IMR-90 (cell line): ENCODE measurements around the gene RGS19. TPM values are rescaled to one million over a fixed set of nuclear protein-coding genes. Genes with fewer than 3 reads are reported as not detected.

Source experiments
- ATAC-seq: fragments of 200-7000 bp; cut with Tn5 transposase; 2 replicates; pipeline ENCODE4 v1.9.1; 2020; ENCODE audit warnings: low read depth, mild to moderate bottlenecking, moderate library complexity
- BruUV-seq: library from RNA; stranded (reverse); fragments of 400-500 nt; replicated peaks from 2 replicates; lab custom pipeline; 2021; lab: Mats Ljungman, UMichigan
- CTCF ChIA-PET: fragments of 300-600 bp; formaldehyde crosslinking; extraction: SDS; loops from one replicate; lab custom pipeline; 2021; ENCODE audit warnings: antibody characterized with exemption; lab: Yijun Ruan, JAX
- POLR2A ChIA-PET: fragments of 300-600 bp; sonication (Branson Sonifier 250); formaldehyde crosslinking; loops from one replicate; lab custom pipeline; 2022; ENCODE audit warnings: antibody characterized with exemption; ENCODE audit not compliant: unreplicated experiment; lab: Charles Lee
- DNase-seq: peaks from one replicate; pipeline ENCODE4 v3.0.0; 2013
- H2AFZ ChIP-seq: replicated peaks from 2 replicates; pipeline ENCODE3; 2013; ENCODE audit warnings: low read length, mild to moderate bottlenecking; ENCODE audit not compliant: poor library complexity
- H2AK5ac ChIP-seq: 2 replicates; pipeline ENCODE4 v1.6.1; 2013; ENCODE audit warnings: low read depth, low read length, inconsistent platforms
- H2AK9ac ChIP-seq: replicated peaks from 2 replicates; pipeline ENCODE3; 2013; ENCODE audit warnings: mild to moderate bottlenecking, low read depth, low read length, moderate library complexity; ENCODE audit not compliant: poor library complexity
- H2BK120ac ChIP-seq: 2 replicates; pipeline ENCODE4 v1.6.1; 2013; ENCODE audit warnings: low read depth, low read length, inconsistent platforms
- H2BK15ac ChIP-seq: 3 replicates; pipeline ENCODE4 v1.6.1; 2013; ENCODE audit warnings: low read depth, low read length, inconsistent platforms
- H2BK20ac ChIP-seq: 2 replicates; pipeline ENCODE4 v1.6.1; 2013; ENCODE audit warnings: low read depth, mild to moderate bottlenecking, inconsistent platforms, low read length, moderate library complexity
- H2BK5ac ChIP-seq: 2 replicates; pipeline ENCODE4 v1.6.1; 2013; ENCODE audit warnings: mild to moderate bottlenecking, low read depth, low read length, inconsistent platforms; ENCODE audit not compliant: poor library complexity, severe bottlenecking
- H3K14ac ChIP-seq: replicated peaks from 2 replicates; pipeline ENCODE4 v1.6.1; 2013; ENCODE audit warnings: low read depth, low read length, inconsistent platforms
- H3K18ac ChIP-seq: 2 replicates; pipeline ENCODE4 v1.6.1; 2013; ENCODE audit warnings: low read depth, low read length, control low read depth
- H3K23ac ChIP-seq: 2 replicates; pipeline ENCODE4 v1.6.1; 2013; ENCODE audit warnings: low read depth, low read length, inconsistent platforms
- H3K27ac ChIP-seq: 2 replicates; pipeline ENCODE4 v1.5.1; 2013; ENCODE audit warnings: mild to moderate bottlenecking, control low read depth, low read length; ENCODE audit not compliant: insufficient read depth
- H3K27me3 ChIP-seq: 2 replicates; pipeline ENCODE4 v1.6.1; 2013; ENCODE audit warnings: low read length; ENCODE audit not compliant: control insufficient read depth, insufficient read depth
- H3K36me3 ChIP-seq: 2 replicates; pipeline ENCODE4 v1.6.1; 2013; ENCODE audit warnings: low read length, mixed read lengths; ENCODE audit not compliant: control insufficient read depth, insufficient read depth
- H3K4ac ChIP-seq: 2 replicates; pipeline ENCODE4 v1.6.1; 2013; ENCODE audit warnings: low read depth, low read length, inconsistent platforms
- H3K4me1 ChIP-seq: 2 replicates; pipeline ENCODE4 v1.6.1; 2013; ENCODE audit warnings: low read length, mixed read lengths; ENCODE audit not compliant: control insufficient read depth, insufficient read depth
- H3K4me2 ChIP-seq: 2 replicates; pipeline ENCODE4 v1.6.1; 2013; ENCODE audit warnings: low read depth, mild to moderate bottlenecking, control low read depth, low read length, moderate library complexity
- H3K4me3 ChIP-seq: 2 replicates; pipeline ENCODE4 v1.5.1; 2013; ENCODE audit warnings: low read depth, mild to moderate bottlenecking, control low read depth, low read length, moderate library complexity; ENCODE audit not compliant: insufficient read depth
- H3K56ac ChIP-seq: 2 replicates; pipeline ENCODE4 v1.6.1; 2013; ENCODE audit warnings: low read length, inconsistent platforms; ENCODE audit not compliant: insufficient read depth; ENCODE audit errors: extremely low read depth
- H3K79me1 ChIP-seq, 2 experiments: 2 replicates each; pipeline ENCODE4 v1.6.1; 2013; ENCODE audit warnings: low read length in 2 of 2, inconsistent platforms in 1 of 2, low read depth in 1 of 2
- H3K9ac ChIP-seq: 2 replicates; pipeline ENCODE4 v1.6.1; 2013; ENCODE audit warnings: low read depth, low read length, control low read depth
- H3K9me1 ChIP-seq: 2 replicates; pipeline ENCODE4 v1.6.1; 2013; ENCODE audit warnings: low read length, inconsistent platforms; ENCODE audit not compliant: insufficient read depth
- H3K9me3 ChIP-seq: 2 replicates; pipeline ENCODE4 v1.6.1; 2013; ENCODE audit warnings: low read length; ENCODE audit not compliant: control insufficient read depth, insufficient read depth
- H4K20me1 ChIP-seq: 2 replicates; pipeline ENCODE4 v1.6.1; 2013; ENCODE audit warnings: low read length, inconsistent platforms; ENCODE audit not compliant: insufficient read depth
- H4K5ac ChIP-seq: 2 replicates; pipeline ENCODE4 v1.6.1; 2013; ENCODE audit warnings: mild to moderate bottlenecking, low read depth, low read length, control low read depth
- H4K8ac ChIP-seq, 2 experiments: 2 replicates each; pipeline ENCODE4 v1.6.1; 2013; ENCODE audit warnings: low read depth in 2 of 2, low read length in 2 of 2, control low read depth in 1 of 2, inconsistent platforms in 1 of 2
- H4K91ac ChIP-seq: 2 replicates; pipeline ENCODE4 v1.6.1; 2013; ENCODE audit warnings: low read depth, low read length, inconsistent platforms; ENCODE audit not compliant: insufficient read depth
- BHLHE40 ChIP-seq: fragments of 150-350 bp; IDR thresholded peaks from 2 replicates; pipeline ENCODE4 v1.6.1; 2016; ENCODE audit warnings: mild to moderate bottlenecking, low read depth, low read length
- CEBPB ChIP-seq: IDR thresholded peaks from 2 replicates; pipeline ENCODE4 v1.6.1; 2012; ENCODE audit warnings: low read depth, low read length, improper control_type of control experiment
- CHD1 ChIP-seq: IDR thresholded peaks from 2 replicates; pipeline ENCODE4 v1.6.1; 2012; ENCODE audit warnings: low read depth, low read length, improper control_type of control experiment
- CTCF ChIP-seq: conservative IDR thresholded peaks from 2 replicates; pipeline ENCODE4 v1.5.1; 2012; ENCODE audit warnings: mild to moderate bottlenecking, low read depth, low read length, improper control_type of control experiment
- ELK1 ChIP-seq: fragments of 150-350 bp; IDR thresholded peaks from 2 replicates; pipeline ENCODE4 v1.6.1; 2016; ENCODE audit warnings: low read depth, mild to moderate bottlenecking, low read length, moderate library complexity, borderline replicate concordance
- FOS ChIP-seq: fragments of 150-350 bp; IDR thresholded peaks from 2 replicates; pipeline ENCODE4 v1.6.1; 2016; ENCODE audit warnings: low read depth, low read length
- MAFK ChIP-seq: IDR thresholded peaks from 2 replicates; pipeline ENCODE4 v1.6.1; 2012; ENCODE audit warnings: low read depth, low read length, improper control_type of control experiment
- MAZ ChIP-seq: IDR thresholded peaks from 2 replicates; pipeline ENCODE4 v1.6.1; 2012; ENCODE audit warnings: low read depth, mild to moderate bottlenecking, low read length, improper control_type of control experiment, moderate library complexity, borderline replicate concordance
- MXI1 ChIP-seq: IDR thresholded peaks from 2 replicates; pipeline ENCODE4 v1.6.1; 2012; ENCODE audit warnings: low read depth, mild to moderate bottlenecking, low read length, moderate library complexity, borderline replicate concordance
- NFE2L2 ChIP-seq: fragments of 150-350 bp; IDR thresholded peaks from 2 replicates; pipeline ENCODE4 v1.6.1; 2016; ENCODE audit warnings: low read depth, mild to moderate bottlenecking, low read length
- POLR2A ChIP-seq: IDR thresholded peaks from 2 replicates; pipeline ENCODE4 v1.6.1; 2012; ENCODE audit warnings: mild to moderate bottlenecking, low read depth, low read length
- RAD21 ChIP-seq: IDR thresholded peaks from 2 replicates; pipeline ENCODE4 v1.6.1; 2012; ENCODE audit warnings: low read length, improper control_type of control experiment
- RCOR1 ChIP-seq: IDR thresholded peaks from 2 replicates; pipeline ENCODE4 v1.6.1; 2012; ENCODE audit warnings: mild to moderate bottlenecking, low read length, improper control_type of control experiment; ENCODE audit not compliant: insufficient replicate concordance
- RFX5 ChIP-seq: IDR thresholded peaks from 2 replicates; pipeline ENCODE4 v1.8.0; 2012; ENCODE audit warnings: low read depth, mild to moderate bottlenecking, low read length, moderate library complexity
- SMC3 ChIP-seq: fragments of 150-350 bp; IDR thresholded peaks from 2 replicates; pipeline ENCODE4 v1.6.1; 2016; ENCODE audit warnings: low read depth, mild to moderate bottlenecking, antibody characterized with exemption, low read length, moderate library complexity
- USF2 ChIP-seq: fragments of 150-350 bp; IDR thresholded peaks from 2 replicates; pipeline ENCODE4 v1.6.1; 2017; ENCODE audit warnings: mild to moderate bottlenecking, antibody characterized with exemption, low read length, low read depth
- WGBS, 2 experiments: methylation state at CpG; one replicate each; pipeline versions ENCODE4 v1.1.5 to v1.1.7; 2013; ENCODE audit warnings: missing lambda C conversion rate in 2 of 2; ENCODE audit not compliant: insufficient read length in 1 of 2; ENCODE audit errors: extremely low coverage in 2 of 2; 5-methylcytosine and 5-hydroxymethylcytosine counted together
- dilution Hi-C: fragments of 300-500 bp; cut with HindIII; formaldehyde crosslinking; loops from one replicate; pipeline ENCODE4 v1.14.3; 2018; ENCODE audit warnings: low sequenced_read_pairs; ENCODE audit not compliant: unreplicated experiment
- in situ Hi-C: fragments of 300-500 bp; cut with MboI; formaldehyde crosslinking; loops from 3 replicates; pipeline ENCODE4 v1.14.3; 2019; ENCODE audit warnings: low sequenced_read_pairs, inconsistent platforms, mixed read lengths
- intact Hi-C: fragments of 100-400 bp; cut with micrococcal nuclease; formaldehyde crosslinking; loops from 2 replicates; pipeline ENCODE4 v1.10.0; 2022
- polyA plus RNA-seq, 3 experiments: library from polyadenylated mRNA; depleted of rRNA; stranded (reverse); fragments of >200 nt; gene quantifications; 2 replicates each; pipeline ENCODE4 v1.2.3, GENCODE V29; 2012; ENCODE audit warnings: low replicate concordance in 1 of 3
- total RNA-seq: library from RNA; depleted of rRNA; stranded (reverse); fragments of >200 nt; gene quantifications from 2 replicates; pipeline ENCODE4 v1.2.3, GENCODE V29; 2012

The RGS19 gene
- total and polyA plus RNA-seq, 2 of the 4 experiments (the other 2 are of a cell fraction): 7.7 to 17.5 TPM

- Histone ChIP-seq H3K18ac (no peak overlapping the region), H2BK120ac (no peak overlapping the region), H4K91ac (no peak overlapping the region), H4K5ac (no peak overlapping the region), H2BK5ac (no peak overlapping the region), H3K9me1 (no peaks in the 10 kb centered on the region), H3K14ac (no peak overlapping the region), H3K27ac (no peak overlapping the region), H2BK15ac (no peak overlapping the region), H3K36me3 (no peaks in the 10 kb centered on the region), H3K4me3 (no peak overlapping the region), H3K4me1 (no peaks in the 10 kb centered on the region), H2AK5ac (no peak overlapping the region), H3K4ac (no peak overlapping the region), H3K27me3 (peaks cover 22% of the 10 kb centered on the region), H4K8ac (no peak overlapping the region), H3K79me1 (no peaks in the 10 kb centered on the region), H3K4me2 (no peak overlapping the region), H3K23ac (no peak overlapping the region), H3K9ac (no peak overlapping the region), H3K56ac (no peak overlapping the region), H3K9me3 (no peaks in the 10 kb centered on the region), H4K20me1 (no peaks in the 10 kb centered on the region), H2AK9ac (no peak overlapping the region), H2AFZ (no peak overlapping the region), H2BK20ac (no peak overlapping the region)
- no TSS peak for BruUV-seq
- dilution Hi-C loops (no loop called here), in situ Hi-C loops (no loop called here), intact Hi-C loops (no loop called here)
- DNase-seq (no peak), ATAC-seq (no peak)
- 83% methylated on average over 3 of the region's 6 CpGs; no CpG with 5 or more reads in 1 of the 2 experiments for WGBS, 2 experiments
- ChIA-PET POLR2A (no interaction called here), CTCF (no interaction called here)
- TF ChIP-seq MAZ: no peak
- TF ChIP-seq CHD1: no peak
- TF ChIP-seq NFE2L2: no peak
- TF ChIP-seq SMC3: no peak
- TF ChIP-seq BHLHE40: no peak
- no peak for TF ChIP-seq CTCF
- no peak for TF ChIP-seq USF2
- no peak for TF ChIP-seq RAD21
- no peak for TF ChIP-seq FOS
- TF ChIP-seq POLR2A: no peak
- no peak for TF ChIP-seq CEBPB
- TF ChIP-seq RFX5: no peak
- TF ChIP-seq MAFK: no peak
- no peak for TF ChIP-seq MXI1
- TF ChIP-seq RCOR1: no peak
- no peak for TF ChIP-seq ELK1
Observed at GRCh38 chr20:64096535-64096934, 17.2 kb upstream of the RGS19 start.
